ENCODE results near the gene MED8. TPM values are rescaled to one million over a fixed set of nuclear protein-coding genes. Genes with fewer than 3 reads are reported as not detected.

The MED8 gene
- total RNA-seq, 2 donors from 2014 or later, result 39.2 to 51.3 TPM

- intact Hi-C loops (cut with DNase I), result no loop called here
- DNase-seq, result no peak
- no peaks in the 10 kb centered on the region for H3K36me3 ChIP-seq
- TF ChIP-seq CTCF (IDR thresholded peaks at IDR 0.05), result no peak
- H3K4me3 ChIP-seq, result no peak overlapping the region
- H3K4me1 ChIP-seq, result no peaks in the 10 kb centered on the region
- H3K27ac ChIP-seq, result no peak overlapping the region
- H3K9me3 ChIP-seq, result no peaks in the 10 kb centered on the region
- no peaks in the 10 kb centered on the region for H3K27me3 ChIP-seq
- H3K9ac ChIP-seq (ENCODE audit: low read depth in 2 of 2, low read length in 2 of 2), result no peak overlapping the region
Measured at GRCh38 chr1:43338001-43338400, 51.6 kb downstream of the MED8 start.

GRCh38 chr1:43337588-43337987 lies 52.0 kb downstream of the MED8 start, which contains the start of gene MPL:
Gene MPL, plus strand, starts transcription at chr1:43337818. Its CDS starts 31 bp downstream, at chr1:43337849.
- TF ChIP-seq CTCF (IDR thresholded peaks at IDR 0.05), result no peak
- H3K27me3 ChIP-seq, result no peaks in the 10 kb centered on the region
- intact Hi-C loops (cut with DNase I), result no loop called here
- H3K9ac ChIP-seq (ENCODE audit: low read depth in 2 of 2, low read length in 2 of 2), result no peak within 1 kb of the TSS
- H3K9me3 ChIP-seq, result no peaks in the 10 kb centered on the region
- H3K4me3 ChIP-seq, result no peak within 1 kb of the TSS
- H3K27ac ChIP-seq, result no peak within 1 kb of the TSS
- H3K36me3 ChIP-seq, result no peaks in the 10 kb centered on the region
- no peak for DNase-seq
- H3K4me1 ChIP-seq, result no peaks in the 10 kb centered on the region

- H3K27me3 ChIP-seq, result no peaks in the 10 kb centered on the region
- H3K4me3 ChIP-seq, result no peak overlapping the region
- no peak overlapping the region for H3K9ac ChIP-seq (ENCODE audit: low read depth in 2 of 2, low read length in 2 of 2)
- intact Hi-C loops (cut with DNase I), result no loop called here
- no peak for DNase-seq
- H3K27ac ChIP-seq, result no peak overlapping the region
- H3K4me1 ChIP-seq, result no peaks in the 10 kb centered on the region
- no peaks in the 10 kb centered on the region for H3K36me3 ChIP-seq
- H3K9me3 ChIP-seq, result no peaks in the 10 kb centered on the region
- TF ChIP-seq CTCF (IDR thresholded peaks at IDR 0.05), result no peak
Measured at GRCh38 chr1:43334453-43335205, 55.0 kb downstream of the MED8 start.

Small RNAs within 50 kb of the gene (microRNA-seq; reads per million reads assigned to microRNA genes)
- gene MIR6734, result 3.9 reads per million

Other genes starting within 250 kb of the MED8 start
- 10 to 100 TPM; 28.4 to 85.4 TPM for gene EBNA1BP2, start 217.5 kb downstream of the MED8 start, total RNA-seq
- under 1 TPM in 1 of 2 donors, not detected in 1; 0.66 TPM for gene CFAP57, start 217.5 kb downstream of the MED8 start, total RNA-seq
- gene TMEM125, start 119.8 kb downstream of the MED8 start, total RNA-seq, result 10 to 100 TPM; 59.8 to 80.0 TPM
- gene C1orf210, start 104.2 kb downstream of the MED8 start, total RNA-seq, result 10 to 100 TPM; 67.4 to 94.3 TPM
- gene TIE1, start 88.8 kb downstream of the MED8 start, total RNA-seq, result 1 to 10 TPM; 5.1 to 7.6 TPM
- gene MPL, start 52.0 kb downstream of the MED8 start, total RNA-seq, result under 1 TPM in 1 of 2 donors, not detected in 1; 0.12 TPM
- gene CDC20, start 30.8 kb downstream of the MED8 start, total RNA-seq, result 100 to 1,000 TPM in 1 of 2 donors, 10 to 100 TPM in 1; 42.6 to 201 TPM
- gene ELOVL1, start 21.8 kb downstream of the MED8 start, total RNA-seq, result 100 to 1,000 TPM; 165 to 176 TPM
- 10 to 100 TPM; 34.8 to 50.5 TPM for gene SZT2, start 99 bp upstream of the MED8 start, total RNA-seq
- gene HYI, start 64.1 kb upstream of the MED8 start, total RNA-seq, result 10 to 100 TPM; 50.8 to 55.6 TPM
- gene PTPRF, start 141.1 kb upstream of the MED8 start, total RNA-seq, result 100 to 1,000 TPM; 351 to 449 TPM

All from colonic mucosa (tissue), 4 donors.